HepG2 (cell line): Measurements from ENCODE around the gene LRRFIP2. TPM values are rescaled to one million over a fixed set of nuclear protein-coding genes. Genes with fewer than 3 reads are reported as not detected.

Experiments used
- ATAC-seq: fragments of 200-7000 bp; cut with Tn5 transposase; 3 replicates; pipeline ENCODE4 v1.9.1; 2020; ENCODE audit warnings: mild to moderate bottlenecking, moderate library complexity
- Bru-seq: library from RNA; stranded (reverse); fragments of 400-500 nt; gene quantifications from one replicate; lab custom pipeline; 2021; lab: Mats Ljungman, UMichigan
- BruChase-seq, 2 experiments: library from RNA; stranded (reverse); fragments of 400-500 nt; gene quantifications; one replicate each; lab custom pipeline; 2021; lab: Mats Ljungman, UMichigan
- BruUV-seq: library from RNA; stranded (reverse); fragments of 400-500 nt; replicated peaks from 2 replicates; lab custom pipeline; 2021; lab: Mats Ljungman, UMichigan
- CTCF ChIA-PET: fragments of 300-600 bp; formaldehyde crosslinking; extraction: SDS; loops from one replicate; lab custom pipeline; 2021; ENCODE audit warnings: low total read pairs, inconsistent platforms, low intra/inter-chr PET ratio; lab: Yijun Ruan, JAX
- POLR2A ChIA-PET: fragments of 350-600 bp; sonication (Branson Sonifier 250); formaldehyde crosslinking; loops from one replicate; lab custom pipeline; 2020; ENCODE audit warnings: antibody characterized with exemption, inconsistent platforms; lab: Yijun Ruan, JAX
- DNase-seq: peaks from one replicate; pipeline ENCODE4 v3.0.0-alpha.2; 2015; ENCODE audit warnings: low spot score
- FAIRE-seq: peaks from 3 replicates; lab custom pipeline; 2011; peaks lifted over from hg19 to GRCh38; lab: Jason Lieb, UNC
- H2AFZ ChIP-seq: one replicate; pipeline ENCODE4 v1.6.1; 2011; ENCODE audit warnings: low read length, inconsistent platforms
- H3K27ac ChIP-seq: fragments of 300-600 bp; 3 replicates; pipeline ENCODE4 v1.8.0; 2011; ENCODE audit warnings: mixed run types, mild to moderate bottlenecking, mixed read lengths, low read length, inconsistent platforms; ENCODE audit not compliant: insufficient read depth; ENCODE audit errors: extremely low read length
- H3K27me3 ChIP-seq, 2 experiments: fragments of 200-600 bp in 1 of 2; 2 replicates in 1 of 2; 3 replicates in 1 of 2; pipeline versions ENCODE4 v1.6.0 to v1.8.0; 2011; ENCODE audit warnings: low read length in 2 of 2, mild to moderate bottlenecking in 2 of 2, moderate library complexity in 2 of 2, inconsistent platforms in 1 of 2; ENCODE audit not compliant: insufficient read depth in 2 of 2, control insufficient read depth in 1 of 2
- H3K36me3 ChIP-seq, 2 experiments: fragments of 200-600 bp in 1 of 2; replicated peaks in 1 of 2; 2 replicates in 1 of 2; 3 replicates in 1 of 2; pipeline versions ENCODE4 v1.5.1 to v1.8.0; 2011; ENCODE audit warnings: low read length in 2 of 2, inconsistent platforms in 1 of 2; ENCODE audit not compliant: insufficient read depth in 2 of 2, control insufficient read depth in 1 of 2
- H3K4me1 ChIP-seq: 2 replicates; pipeline ENCODE4 v1.5.1; 2012; ENCODE audit warnings: low read length, inconsistent platforms; ENCODE audit not compliant: insufficient read depth
- H3K4me2 ChIP-seq: 2 replicates; pipeline ENCODE4 v1.6.0; 2011; ENCODE audit warnings: low read depth, low read length, inconsistent platforms
- H3K4me3 ChIP-seq, 3 experiments: fragments of 200-600 bp in 1 of 3; sonication (generic), shearing (Covaris generic) in 1 of 3; replicated peaks in 1 of 3; 2 replicates each; pipeline ENCODE4 v1.5.1; 2011 to 2016; ENCODE audit warnings: low read length in 3 of 3, inconsistent platforms in 2 of 3, low read depth in 2 of 3, mild to moderate bottlenecking in 2 of 3, control low read depth in 1 of 3, mixed read lengths in 1 of 3; ENCODE audit not compliant: insufficient read depth in 1 of 3
- H3K79me2 ChIP-seq: one replicate; pipeline ENCODE4 v1.6.1; 2011; ENCODE audit warnings: low read length, inconsistent platforms; ENCODE audit not compliant: insufficient read depth
- H3K9ac ChIP-seq: 2 replicates; pipeline ENCODE4 v1.6.0; 2011; ENCODE audit warnings: mild to moderate bottlenecking, low read depth, low read length, inconsistent platforms; ENCODE audit not compliant: insufficient read depth
- H3K9me3 ChIP-seq: 2 replicates; pipeline ENCODE4 v1.5.1; 2012; ENCODE audit warnings: mild to moderate bottlenecking, low read length
- H4K20me1 ChIP-seq: 2 replicates; pipeline ENCODE4 v1.6.0; 2011; ENCODE audit warnings: inconsistent platforms, mild to moderate bottlenecking, low read length, moderate library complexity; ENCODE audit not compliant: insufficient read depth
- GABPA ChIP-seq, 2 experiments: IDR thresholded peaks; 2 replicates each; pipeline ENCODE4 v1.6.1; 2011 to 2016; ENCODE audit warnings: low read depth in 2 of 2, low read length in 1 of 2, missing biosample characterization in 1 of 2, missing genetic modification characterization in 1 of 2
- PCBP2 ChIP-seq: fragments of 200-400 bp; formaldehyde crosslinking; optimal IDR thresholded peaks from 2 replicates; pipeline ENCODE3; 2018; ENCODE audit warnings: low read length, low read depth; ENCODE audit not compliant: poor library complexity, severe bottlenecking
- TAF1 ChIP-seq: sonication (generic); formaldehyde crosslinking; IDR thresholded peaks from 2 replicates; pipeline ENCODE4 v1.4.0; 2020; ENCODE audit warnings: missing genetic modification reagents
- ZNF136 ChIP-seq: sonication (generic); formaldehyde crosslinking; IDR thresholded peaks from 2 replicates; pipeline ENCODE4 v1.8.1; 2022; ENCODE audit warnings: low read depth, mild to moderate bottlenecking, moderate library complexity, missing genetic modification reagents
- ZNF232 ChIP-seq: sonication (generic); formaldehyde crosslinking; IDR thresholded peaks from 2 replicates; pipeline ENCODE4 v1.4.0; 2020; ENCODE audit warnings: missing genetic modification reagents, borderline replicate concordance
- ZNF652 ChIP-seq: IDR thresholded peaks from 2 replicates; pipeline ENCODE4 v1.6.1; 2016; ENCODE audit warnings: low read depth, borderline replicate concordance
- WGBS: methylation state at CpG from one replicate; pipeline ENCODE4 v1.1.6; 2017; ENCODE audit warnings: low lambda C conversion rate; 5-methylcytosine and 5-hydroxymethylcytosine counted together
- in situ Hi-C: cut with HindIII; loops from 2 replicates; pipeline ENCODE4 v1.10.0; 2017; ENCODE audit warnings: low pct_unique_long_range_greater_than_20kb; ENCODE audit not compliant: extremely low pct_ligation_motif_present
- intact Hi-C: fragments of 100-400 bp; cut with micrococcal nuclease; formaldehyde crosslinking; loops from one replicate; pipeline ENCODE4 v1.10.0; 2022; ENCODE audit not compliant: unreplicated experiment
- long read RNA-seq, 2 experiments: library from RNA in 1 of 2; library from polyadenylated mRNA in 1 of 2; stranded (forward) in 1 of 2; unstranded in 1 of 2; transcript quantifications; one replicate each; pipeline ENCODE4 v2.0.0, GENCODE V29; 2019 to 2022
- polyA minus RNA-seq, 3 experiments: library from RNA; depleted of rRNA, polyadenylated mRNA; stranded (reverse); fragments of >200 nt; gene quantifications; 2 replicates each; pipeline ENCODE4 v1.2.3, GENCODE V29; 2011; ENCODE audit warnings: low replicate concordance in 1 of 3
- polyA plus RNA-seq, 8 experiments: library from polyadenylated mRNA; depleted of rRNA in 3 of 8; stranded (reverse) in 7 of 8; unstranded in 1 of 8; fragments of >200 nt; fragmentation: Illumina TruSeq in 4 of 8; extraction: Trizol in 4 of 8; gene quantifications; 2 replicates each; pipeline versions ENCODE4 v1.2.1 to v1.2.3, GENCODE V29; 2011 to 2016; ENCODE audit warnings: low read depth in 4 of 8, missing spikeins in 1 of 8, mixed read lengths in 1 of 8; ENCODE audit not compliant: insufficient read depth in 1 of 8
- total RNA-seq, 5 experiments: library from RNA; depleted of rRNA; stranded (reverse); fragments of >200 nt; fragmentation: Illumina TruSeq; extraction: Trizol; gene quantifications; 2 replicates each; pipeline ENCODE4 v1.2.3, GENCODE V29; 2016; ENCODE audit warnings: low read depth in 1 of 5
- TF ChIP-seq, protein P1 (sequence below): sonication (generic); formaldehyde crosslinking; IDR thresholded peaks from 2 replicates; pipeline ENCODE4 v1.5.1; 2020; ENCODE audit warnings: missing genetic modification reagents, mild to moderate bottlenecking, borderline replicate concordance

The LRRFIP2 gene
- 32.2 and 33.7 TPM in 2 replicates for total RNA-seq (2016; rRNA removed; fragmentation: Illumina TruSeq; extraction: Trizol)
- total RNA-seq (2016; cell fraction: cytosol; rRNA removed; fragmentation: Illumina TruSeq; extraction: Trizol; ENCODE audit: low read depth): 27.4 and 28.7 TPM in 2 replicates
- total RNA-seq (2016; cell fraction: insoluble cytoplasmic fraction; rRNA removed; fragmentation: Illumina TruSeq; extraction: Trizol): 27.5 and 33.1 TPM in 2 replicates
- 39.7 and 47.6 TPM in 2 replicates for total RNA-seq (2016; cell fraction: membrane; rRNA removed; fragmentation: Illumina TruSeq; extraction: Trizol)
- 42.0 and 44.0 TPM in 2 replicates for total RNA-seq (2016; cell fraction: nucleus; rRNA removed; fragmentation: Illumina TruSeq; extraction: Trizol)
- 9.9 and 13.5 TPM in 2 replicates for polyA plus RNA-seq (2011; rRNA removed)
- 7.4 and 9.3 TPM in 2 replicates for polyA plus RNA-seq (2011; cell fraction: cytosol; rRNA removed)
- polyA plus RNA-seq (2011; cell fraction: nucleus; rRNA removed): 9.5 and 9.8 TPM in 2 replicates
- polyA plus RNA-seq (2012): 18.5 and 20.9 TPM in 2 replicates
- polyA plus RNA-seq (2016; cell fraction: cytosol; fragmentation: Illumina TruSeq; extraction: Trizol; ENCODE audit: low read depth): 22.9 and 27.7 TPM in 2 replicates
- polyA plus RNA-seq (2016; cell fraction: insoluble cytoplasmic fraction; fragmentation: Illumina TruSeq; extraction: Trizol; ENCODE audit: low read depth): 32.7 and 34.9 TPM in 2 replicates
- 31.3 and 34.7 TPM in 2 replicates for polyA plus RNA-seq (2016; cell fraction: membrane; fragmentation: Illumina TruSeq; extraction: Trizol; ENCODE audit: low read depth)
- 35.0 and 37.3 TPM in 2 replicates for polyA plus RNA-seq (2016; cell fraction: nucleus; fragmentation: Illumina TruSeq; extraction: Trizol; ENCODE audit: insufficient read depth, low read depth)
- polyA minus RNA-seq (2011; rRNA and poly(A)+ RNA removed; ENCODE audit: low replicate concordance): 10.3 and 20.6 TPM in 2 replicates
- polyA minus RNA-seq (2011; cell fraction: cytosol; rRNA and poly(A)+ RNA removed): 10.3 and 12.0 TPM in 2 replicates
- polyA minus RNA-seq (2011; cell fraction: nucleus; rRNA and poly(A)+ RNA removed): 69.1 and 70.6 TPM in 2 replicates
- Bru-seq, nascent RNA: percentile 75 among the genes with signal in this experiment
- BruChase-seq, experiment 1, labeled RNA remaining after a 6-hour chase: percentile 74 among the genes with signal in this experiment
- percentile 72 among the genes with signal in this experiment for BruChase-seq, experiment 2, labeled RNA remaining after a 2-hour chase
- long read RNA-seq, experiment 1, transcript LRRFIP2-205 (15 exons, 2,522 nt): major isoform, 5 of 37 reads
- long read RNA-seq, experiment 1, transcript LRRFIP2-202 (14 exons, 2,821 nt): major isoform, 5 of 37 reads
- long read RNA-seq, experiment 1, partial matches to known transcripts: 11 of 37 reads
- long read RNA-seq, experiment 1, other reads (novel, unspliced or antisense): 15 of 37 reads
- long read RNA-seq, experiment 2, transcript LRRFIP2-205 (15 exons, 2,522 nt): major isoform, 9 of 72 reads
- long read RNA-seq, experiment 2, partial matches to known transcripts: 4 of 72 reads
- long read RNA-seq, experiment 2, other reads (novel, unspliced or antisense): 48 of 72 reads

GRCh38 chr3:37174532-37175126 is at the start of gene LRRFIP2:
TSS of gene LRRFIP2 (minus strand) at chr3:37174582. CDS start at chr3:37148983, 25,599 bp downstream.
- Histone ChIP-seq H3K4me1 (peaks cover 63% of the 10 kb centered on the region), H3K9ac (peak within 1 kb of the TSS; percentile 93), H2AFZ (no peak within 1 kb of the TSS)
- 11% methylated on average over 5 of the region's 5 CpGs for WGBS
- ATAC-seq: no peak
- CTCF ChIA-PET: no interaction called here
- TF ChIP-seq, protein P1, sequence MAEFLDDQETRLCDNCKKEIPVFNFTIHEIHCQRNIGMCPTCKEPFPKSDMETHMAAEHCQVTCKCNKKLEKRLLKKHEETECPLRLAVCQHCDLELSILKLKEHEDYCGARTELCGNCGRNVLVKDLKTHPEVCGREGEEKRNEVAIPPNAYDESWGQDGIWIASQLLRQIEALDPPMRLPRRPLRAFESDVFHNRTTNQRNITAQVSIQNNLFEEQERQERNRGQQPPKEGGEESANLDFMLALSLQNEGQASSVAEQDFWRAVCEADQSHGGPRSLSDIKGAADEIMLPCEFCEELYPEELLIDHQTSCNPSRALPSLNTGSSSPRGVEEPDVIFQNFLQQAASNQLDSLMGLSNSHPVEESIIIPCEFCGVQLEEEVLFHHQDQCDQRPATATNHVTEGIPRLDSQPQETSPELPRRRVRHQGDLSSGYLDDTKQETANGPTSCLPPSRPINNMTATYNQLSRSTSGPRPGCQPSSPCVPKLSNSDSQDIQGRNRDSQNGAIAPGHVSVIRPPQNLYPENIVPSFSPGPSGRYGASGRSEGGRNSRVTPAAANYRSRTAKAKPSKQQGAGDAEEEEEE (CRISPR knock-in tag): no peak
- TF ChIP-seq GABPA (IDR thresholded peaks at IDR 0.05; ENCODE audit: low read depth, low read length): no peak
- no peak for TF ChIP-seq GABPA (CRISPR knock-in tag; IDR thresholded peaks at IDR 0.05; ENCODE audit: low read depth)
- no peak for TF ChIP-seq ZNF652 (CRISPR knock-in tag)
- TF ChIP-seq ZNF136: no peak
- TF ChIP-seq TAF1 (CRISPR knock-in tag): no peak
- TF ChIP-seq PCBP2: no peak
- TF ChIP-seq ZNF232 (CRISPR knock-in tag): no peak
- TF ChIP-seq, all 625 proteins: peak for 0
- H3K4me3 ChIP-seq: peak within 1 kb of the TSS; percentile 87 to 95 (median 88)
- in situ Hi-C loops: no loop called here
- H4K20me1 ChIP-seq: no peaks in the 10 kb centered on the region
- no peaks in the 10 kb centered on the region for H3K9me3 ChIP-seq
- peak within 1 kb of the TSS; percentile 81 for H3K4me2 ChIP-seq
- intact Hi-C loops: no loop called here
- no peaks in the 10 kb centered on the region; a peak in 2 of 5 replicates for H3K36me3 ChIP-seq
- BruUV-seq: TSS peak; percentile 55
- H3K79me2 ChIP-seq: peaks cover 57% of the 10 kb centered on the region
- DNase-seq (no peak), FAIRE-seq (no peak)
- POLR2A ChIA-PET: no interaction called here
- H3K27ac ChIP-seq: peak within 1 kb of the TSS; percentile 96
- H3K27me3 ChIP-seq: no peaks in the 10 kb centered on the region
